Neural cell (in vitro differentiated cells): ENCODE data around the gene PCBD1. TPM values are rescaled to one million over a fixed set of nuclear protein-coding genes. Genes with fewer than 3 reads are reported as not detected.

Experiments used
- H2AFZ ChIP-seq: fragments of 200-600, 300-800 bp; sonication (generic), shearing (Covaris generic); 2 replicates; pipeline ENCODE4 v1.6.0; 2014; ENCODE audit warnings: low read depth, mild to moderate bottlenecking, antibody characterized with exemption, low read length, moderate library complexity
- H3F3A ChIP-seq: fragments of 200-600 bp; shearing (Covaris generic); 2 replicates; pipeline ENCODE4 v1.6.1; 2016; ENCODE audit warnings: mild to moderate bottlenecking, moderate library complexity, mixed read lengths, antibody characterized with exemption, low read length; ENCODE audit not compliant: insufficient read depth, poor library complexity, severe bottlenecking
- H3K27ac ChIP-seq: fragments of 200-600, 300-800 bp; sonication (generic), shearing (Covaris generic); 2 replicates; pipeline ENCODE4 v1.5.1; 2014; ENCODE audit warnings: mild to moderate bottlenecking, low read length, moderate library complexity
- H3K27me3 ChIP-seq: fragments of 300-800, 200-600 bp; sonication (generic), shearing (Covaris generic); 2 replicates; pipeline ENCODE4 v1.6.0; 2014; ENCODE audit warnings: mild to moderate bottlenecking, low read depth, low read length, moderate library complexity; ENCODE audit not compliant: insufficient read depth
- H3K36me3 ChIP-seq: fragments of 300-800, 200-600 bp; sonication (generic), shearing (Covaris generic); 2 replicates; pipeline ENCODE4 v1.5.1; 2014; ENCODE audit warnings: mild to moderate bottlenecking, antibody characterized with exemption, low read length, moderate library complexity; ENCODE audit not compliant: insufficient read depth
- H3K4me2 ChIP-seq: fragments of 300-800, 200-600 bp; sonication (generic), shearing (Covaris generic); 2 replicates; pipeline ENCODE4 v1.6.0; 2014; ENCODE audit warnings: mild to moderate bottlenecking, low read length
- H3K4me3 ChIP-seq: fragments of 300-800, 200-600 bp; sonication (generic), shearing (Covaris generic); 2 replicates; pipeline ENCODE4 v1.5.1; 2014; ENCODE audit warnings: mild to moderate bottlenecking, low read length, moderate library complexity
- H3K79me2 ChIP-seq: fragments of 200-600 bp; shearing (Covaris generic); replicated peaks from 2 replicates; pipeline ENCODE4 v1.6.0; 2014; ENCODE audit warnings: mild to moderate bottlenecking, low read length, moderate library complexity; ENCODE audit not compliant: insufficient read depth
- H3K9ac ChIP-seq: fragments of 300-800, 200-600 bp; sonication (generic), shearing (Covaris generic); 2 replicates; pipeline ENCODE4 v1.6.1; 2016; ENCODE audit warnings: mild to moderate bottlenecking, low read length, mixed read lengths
- H3K9me2 ChIP-seq: fragments of 200-600 bp; shearing (Covaris generic); 2 replicates; pipeline ENCODE4 v1.6.1; 2016; ENCODE audit warnings: mild to moderate bottlenecking, low read length, mixed read lengths; ENCODE audit not compliant: insufficient read depth
- H3K9me3 ChIP-seq: fragments of 200-600, 300-800 bp; sonication (generic), shearing (Covaris generic); 2 replicates; pipeline ENCODE4 v1.6.1; 2016; ENCODE audit warnings: mild to moderate bottlenecking, mixed run types, low read length, moderate library complexity, mixed read lengths
- H4K20me1 ChIP-seq: fragments of 200-600 bp; shearing (Covaris generic); 2 replicates; pipeline ENCODE4 v1.6.1; 2016; ENCODE audit warnings: mild to moderate bottlenecking, mixed run types; ENCODE audit not compliant: insufficient read depth
- EP300 ChIP-seq: fragments of 450-650 bp; conservative IDR thresholded peaks from 2 replicates; pipeline ENCODE4 v1.6.1; 2014; ENCODE audit warnings: antibody characterized with exemption, mild to moderate bottlenecking, moderate library complexity; ENCODE audit not compliant: poor library complexity, severe bottlenecking
- EZH2 ChIP-seq: fragments of 200-600, 300-800 bp; shearing (Covaris generic), sonication (generic); IDR thresholded peaks from 2 replicates; pipeline ENCODE4 v1.6.1; 2014; ENCODE audit warnings: antibody characterized with exemption, low read length, borderline replicate concordance, mild to moderate bottlenecking; ENCODE audit not compliant: insufficient read depth, poor library complexity, severe bottlenecking
- MXI1 ChIP-seq: fragments of 450-650 bp; conservative IDR thresholded peaks from 2 replicates; pipeline ENCODE4 v1.6.1; 2014; ENCODE audit warnings: antibody characterized with exemption, mild to moderate bottlenecking; ENCODE audit not compliant: poor library complexity, severe bottlenecking
- POLR2AphosphoS5 ChIP-seq: IDR thresholded peaks from 2 replicates; pipeline ENCODE4 v1.6.1; 2012
- RAD21 ChIP-seq: fragments of 450-650 bp; conservative IDR thresholded peaks from 2 replicates; pipeline ENCODE4 v1.6.1; 2014; ENCODE audit warnings: antibody characterized with exemption, mild to moderate bottlenecking, moderate library complexity
- REST ChIP-seq: IDR thresholded peaks from 2 replicates; pipeline ENCODE4 v1.6.1; 2012; ENCODE audit warnings: borderline replicate concordance
- SMC3 ChIP-seq: fragments of 450-650 bp; conservative IDR thresholded peaks from 2 replicates; pipeline ENCODE4 v1.6.1; 2014; ENCODE audit warnings: antibody characterized with exemption, mild to moderate bottlenecking, moderate library complexity; ENCODE audit not compliant: poor library complexity
- TAF1 ChIP-seq: IDR thresholded peaks from 2 replicates; pipeline ENCODE4 v1.6.1; 2012; ENCODE audit warnings: low read depth
- polyA plus RNA-seq: library from polyadenylated mRNA; depleted of rRNA; stranded (reverse); fragments of >200 nt; gene quantifications from 2 replicates; pipeline ENCODE4 v1.2.3, GENCODE V29; 2014
- TF ChIP-seq, protein P1 (sequence below): fragments of 450-650 bp; IDR thresholded peaks from 2 replicates; pipeline ENCODE4 v1.5.1; 2014; ENCODE audit warnings: antibody characterized with exemption, mild to moderate bottlenecking, moderate library complexity; ENCODE audit not compliant: poor library complexity, severe bottlenecking

PCBD1 gene
- polyA plus RNA-seq, 1 donor from 2014 or later, result 15.8 TPM

- Histone ChIP-seq H3K27ac (no peak overlapping the region), H3K4me3 (no peak overlapping the region)
- TF ChIP-seq RAD21 (no peak), MXI1 (no peak), POLR2AphosphoS5 (no peak), EP300 (no peak), SMC3 (no peak), REST (no peak), TAF1 (no peak), EZH2 (no peak)
- TF ChIP-seq, protein P1, sequence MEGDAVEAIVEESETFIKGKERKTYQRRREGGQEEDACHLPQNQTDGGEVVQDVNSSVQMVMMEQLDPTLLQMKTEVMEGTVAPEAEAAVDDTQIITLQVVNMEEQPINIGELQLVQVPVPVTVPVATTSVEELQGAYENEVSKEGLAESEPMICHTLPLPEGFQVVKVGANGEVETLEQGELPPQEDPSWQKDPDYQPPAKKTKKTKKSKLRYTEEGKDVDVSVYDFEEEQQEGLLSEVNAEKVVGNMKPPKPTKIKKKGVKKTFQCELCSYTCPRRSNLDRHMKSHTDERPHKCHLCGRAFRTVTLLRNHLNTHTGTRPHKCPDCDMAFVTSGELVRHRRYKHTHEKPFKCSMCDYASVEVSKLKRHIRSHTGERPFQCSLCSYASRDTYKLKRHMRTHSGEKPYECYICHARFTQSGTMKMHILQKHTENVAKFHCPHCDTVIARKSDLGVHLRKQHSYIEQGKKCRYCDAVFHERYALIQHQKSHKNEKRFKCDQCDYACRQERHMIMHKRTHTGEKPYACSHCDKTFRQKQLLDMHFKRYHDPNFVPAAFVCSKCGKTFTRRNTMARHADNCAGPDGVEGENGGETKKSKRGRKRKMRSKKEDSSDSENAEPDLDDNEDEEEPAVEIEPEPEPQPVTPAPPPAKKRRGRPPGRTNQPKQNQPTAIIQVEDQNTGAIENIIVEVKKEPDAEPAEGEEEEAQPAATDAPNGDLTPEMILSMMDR, result no peak
These were observed 30.6 kb upstream of the PCBD1 start for GRCh38 chr10:70918851-70919530.

DNA sequence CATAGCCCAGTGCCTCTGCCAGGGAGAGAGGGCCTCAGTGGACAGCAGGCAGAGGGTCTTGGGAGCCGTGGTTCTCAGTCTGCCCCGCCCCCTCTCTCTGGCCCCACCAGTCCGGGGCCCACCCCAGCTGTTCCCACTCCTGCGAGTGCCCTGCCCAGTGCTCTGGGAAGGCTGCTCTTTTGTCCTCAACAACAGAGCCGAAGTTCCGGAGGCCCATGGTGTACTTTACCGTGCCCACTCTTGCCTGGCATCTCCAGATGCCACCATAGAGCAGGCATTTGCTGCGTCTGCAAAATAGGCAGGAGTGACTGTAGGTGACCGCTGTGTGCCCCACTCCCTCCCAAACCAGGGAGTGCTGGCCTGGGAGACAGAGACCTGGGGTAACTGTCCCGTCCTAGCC is 29.3 kb upstream of the PCBD1 start:
- Histone ChIP-seq H3K9me2 (no peaks in the 10 kb centered on the region), H3K27me3 (no peaks in the 10 kb centered on the region), H4K20me1 (no peaks in the 10 kb centered on the region), H2AFZ (no peak overlapping the region), H3K9ac (no peak overlapping the region), H3F3A (no peaks in the 10 kb centered on the region), H3K27ac (no peak overlapping the region), H3K9me3 (no peaks in the 10 kb centered on the region), H3K4me3 (no peak overlapping the region), H3K79me2 (no peaks in the 10 kb centered on the region), H3K4me2 (no peak overlapping the region), H3K36me3 (no peaks in the 10 kb centered on the region)
- TF ChIP-seq MXI1 (no peak), SMC3 (no peak), EP300 (no peak), REST (no peak), TAF1 (no peak), EZH2 (no peak), RAD21 (no peak), POLR2AphosphoS5 (no peak)
- TF ChIP-seq, protein P1, result no peak

More at GRCh38 chr10:70918851-70919530, 30.6 kb upstream of the PCBD1 start:
- H4K20me1 ChIP-seq, result no peaks in the 10 kb centered on the region
- no peak overlapping the region for H3K4me2 ChIP-seq
- no peaks in the 10 kb centered on the region for H3K36me3 ChIP-seq
- no peaks in the 10 kb centered on the region for H3K79me2 ChIP-seq
- H3K9me3 ChIP-seq, result no peaks in the 10 kb centered on the region
- H3K9me2 ChIP-seq, result no peaks in the 10 kb centered on the region
- H3F3A ChIP-seq, result no peaks in the 10 kb centered on the region
- no peak overlapping the region for H2AFZ ChIP-seq
- H3K9ac ChIP-seq, result no peak overlapping the region
- no peaks in the 10 kb centered on the region for H3K27me3 ChIP-seq
